H1 (cell line): ENCODE results near the gene NAA38. TPM values are rescaled to one million over a fixed set of nuclear protein-coding genes. Genes with fewer than 3 reads are reported as not detected.

Source experiments
- TAF7 ChIP-seq: optimal IDR thresholded peaks from 2 replicates; pipeline ENCODE3; 2011; ENCODE audit warnings: low read depth, mild to moderate bottlenecking, inconsistent platforms, low read length, moderate library complexity, borderline replicate concordance
- polyA plus RNA-seq, 7 experiments: library from polyadenylated mRNA; depleted of rRNA in 3 of 7; stranded (reverse) in 5 of 7; unstranded in 2 of 7; fragments of >200 nt in 5 of 7; fragments of 200-250 nt in 2 of 7; gene quantifications; 1 replicate in 5 of 7; 2 replicates in 1 of 7; 4 replicates in 1 of 7; pipeline versions ENCODE4 v1.2.1 to v1.2.3, GENCODE V29; 2011 to 2013; ENCODE audit warnings: missing spikeins in 2 of 7, mixed read lengths in 2 of 7
- total RNA-seq: library from RNA; stranded (reverse); fragmentation: NEBNext Ultra II Directional; extraction: Animal tissue kit (Norgen Biotek cat#: 25700); gene quantifications from 2 replicates; pipeline ENCODE4 v1.2.1, GENCODE V29; 2021

The NAA38 gene
- total and polyA plus RNA-seq, 2 of the 8 experiments (the other 6 are each of a cell fraction or from before 2014, with no cell fraction given), result 30.2 to 109 TPM

- no peak for TF ChIP-seq TAF7
- TF ChIP-seq, all 59 proteins: peak for 0
Observed at GRCh38 chr17:7820231-7820630, 37.1 kb downstream of the NAA38 start (continued).
